Body of pancreas (tissue), 4 donors: Measurements from ENCODE around the gene GPR158. TPM values are rescaled to one million over a fixed set of nuclear protein-coding genes. Genes with fewer than 3 reads are reported as not detected.
A peak's percentile ranks its signal among the peaks of the same experiment; 100 is the strongest.

ENCODE experiments used
- ATAC-seq: fragments of 150-250 bp; one replicate; pipeline ENCODE4 v1.9.1; 2016
- DNase-seq, 4 donors: peaks; one replicate each; pipeline ENCODE4 v3.0.0-alpha.2; 2019
- H3K27ac ChIP-seq, 4 donors: fragments of 200-600 bp; sonication (generic); 1 replicate in 3 of 4; 2 replicates in 1 of 4; pipeline versions ENCODE4 v1.5.1 to v1.6.1; 2016 to 2019; ENCODE audit warnings: mild to moderate bottlenecking in 1 of 4, mixed read lengths in 1 of 4, moderate library complexity in 1 of 4
- H3K27me3 ChIP-seq, 2 donors: fragments of 200-600 bp; sonication (generic); one replicate each; pipeline ENCODE4 v1.6.0; 2016; ENCODE audit warnings: mild to moderate bottlenecking in 1 of 2
- H3K36me3 ChIP-seq, 2 donors: fragments of 200-600 bp; sonication (generic); replicated peaks in 1 of 2; 2 replicates each; pipeline ENCODE4 v1.5.1; 2016; ENCODE audit warnings: low read depth in 2 of 2; ENCODE audit not compliant: insufficient read depth in 1 of 2
- H3K4me1 ChIP-seq: fragments of 200-600 bp; sonication (generic); one replicate; pipeline ENCODE4 v1.6.0; 2016
- H3K4me3 ChIP-seq, 2 donors: fragments of 200-600 bp; sonication (generic); 1 replicate in 1 of 2; 2 replicates in 1 of 2; pipeline ENCODE4 v1.5.1; 2016 to 2019
- H3K9me3 ChIP-seq, 3 donors: fragments of 200-600 bp; sonication (generic); 1 replicate in 2 of 3; 2 replicates in 1 of 3; pipeline ENCODE4 v1.5.1; 2016
- CTCF ChIP-seq, 7 experiments: fragments of 450-650 bp in 4 of 7; fragments of 200-600 bp in 3 of 7; sonication (generic) in 3 of 7; IDR thresholded peaks; one replicate each; pipeline ENCODE4 v1.5.1; 2016 to 2019; ENCODE audit warnings: antibody characterized with exemption in 7 of 7
- POLR2A ChIP-seq, 3 donors: fragments of 450-650 bp; IDR thresholded peaks; one replicate each; pipeline ENCODE4 v1.6.1; 2016; ENCODE audit warnings: antibody characterized with exemption in 3 of 3, mild to moderate bottlenecking in 2 of 3
- WGBS, 2 donors: methylation state at CpG; one replicate each; pipeline ENCODE4 v1.1.5; 2017; 5-methylcytosine and 5-hydroxymethylcytosine counted together
- intact Hi-C: fragments of 100-400 bp; cut with DNase I; formaldehyde crosslinking; loops from one replicate; pipeline ENCODE4 v1.15.1; 2023
- total RNA-seq, 2 donors: library from RNA; depleted of rRNA; stranded (reverse); fragments of >200 nt; gene quantifications; one replicate each; pipeline ENCODE4 v1.1.0, GENCODE V29; 2016

Gene GPR158
- total RNA-seq, 2 donors from 2014 or later, result 0.52 TPM; not detected in 1

GRCh38 chr10:25522946-25523608, 348.3 kb downstream of the GPR158 start:
- TF ChIP-seq POLR2A (IDR thresholded peaks at IDR 0.05), result no peak
- TF ChIP-seq CTCF (IDR thresholded peaks at IDR 0.05), result no peak
- Histone ChIP-seq H3K27ac (no peak overlapping the region), H3K4me3 (no peak overlapping the region), H3K4me1 (no peaks in the 10 kb centered on the region), H3K36me3 (no peaks in the 10 kb centered on the region), H3K27me3 (no peaks in the 10 kb centered on the region), H3K9me3 (no peaks in the 10 kb centered on the region)
- no peak for ATAC-seq
- no peak for DNase-seq
- 56 to 57% methylated on average over 4 of the region's 4 CpGs for WGBS, 2 donors
- intact Hi-C loops, result no loop called here

GRCh38 chr10:25530306-25530705, 355.5 kb downstream of the GPR158 start:
- Histone ChIP-seq H3K27ac (no peak overlapping the region), H3K36me3 (no peaks in the 10 kb centered on the region), H3K27me3 (no peaks in the 10 kb centered on the region), H3K4me3 (no peak overlapping the region), H3K4me1 (no peaks in the 10 kb centered on the region), H3K9me3 (no peaks in the 10 kb centered on the region)
- ATAC-seq (no peak), DNase-seq (peak in 1 of 4 donors; percentile 9)
- TF ChIP-seq POLR2A (IDR thresholded peaks at IDR 0.05) (no peak), CTCF (IDR thresholded peaks at IDR 0.05) (no peak)
- 43 to 55% methylated on average over 7 of the region's 7 CpGs for WGBS, 2 donors
- intact Hi-C loops, result no loop called here

GRCh38 chr10:25531457-25532061, 356.8 kb downstream of the GPR158 start:
- Histone ChIP-seq H3K4me1 (no peaks in the 10 kb centered on the region), H3K27me3 (no peaks in the 10 kb centered on the region), H3K9me3 (no peaks in the 10 kb centered on the region), H3K27ac (no peak overlapping the region), H3K4me3 (no peak overlapping the region), H3K36me3 (no peaks in the 10 kb centered on the region)
- DNase-seq, result no peak
- ATAC-seq, result no peak
- 49 to 54% methylated on average over 5 of the region's 5 CpGs for WGBS, 2 donors
- TF ChIP-seq CTCF (IDR thresholded peaks at IDR 0.05), result no peak
- TF ChIP-seq POLR2A (IDR thresholded peaks at IDR 0.05), result no peak
- intact Hi-C loops, result no loop called here

- Histone ChIP-seq H3K4me3 (no peak overlapping the region), H3K4me1 (no peaks in the 10 kb centered on the region), H3K9me3 (no peaks in the 10 kb centered on the region), H3K27me3 (no peaks in the 10 kb centered on the region), H3K27ac (no peak overlapping the region), H3K36me3 (no peaks in the 10 kb centered on the region)
- no peak for TF ChIP-seq CTCF (IDR thresholded peaks at IDR 0.05)
- TF ChIP-seq POLR2A (IDR thresholded peaks at IDR 0.05), result no peak
- DNase-seq, result no peak
- 38 to 40% methylated on average over 3 of the region's 3 CpGs for WGBS, 2 donors
- ATAC-seq, result no peak
- intact Hi-C loops, result no loop called here
These were observed 357.4 kb downstream of the GPR158 start for GRCh38 chr10:25532213-25532612.

- Histone ChIP-seq H3K9me3 (no peaks in the 10 kb centered on the region), H3K4me1 (no peaks in the 10 kb centered on the region), H3K27ac (no peak overlapping the region), H3K4me3 (no peak overlapping the region), H3K36me3 (no peaks in the 10 kb centered on the region), H3K27me3 (no peaks in the 10 kb centered on the region)
- intact Hi-C loops, result no loop called here
- TF ChIP-seq POLR2A (IDR thresholded peaks at IDR 0.05), result no peak
- no peak for TF ChIP-seq CTCF (IDR thresholded peaks at IDR 0.05)
- no peak for DNase-seq
- no peak for ATAC-seq
These were observed 361.2 kb downstream of the GPR158 start for GRCh38 chr10:25536027-25536426.
